ENCODE results near the gene RAPGEF5.

The RAPGEF5 gene

DNA sequence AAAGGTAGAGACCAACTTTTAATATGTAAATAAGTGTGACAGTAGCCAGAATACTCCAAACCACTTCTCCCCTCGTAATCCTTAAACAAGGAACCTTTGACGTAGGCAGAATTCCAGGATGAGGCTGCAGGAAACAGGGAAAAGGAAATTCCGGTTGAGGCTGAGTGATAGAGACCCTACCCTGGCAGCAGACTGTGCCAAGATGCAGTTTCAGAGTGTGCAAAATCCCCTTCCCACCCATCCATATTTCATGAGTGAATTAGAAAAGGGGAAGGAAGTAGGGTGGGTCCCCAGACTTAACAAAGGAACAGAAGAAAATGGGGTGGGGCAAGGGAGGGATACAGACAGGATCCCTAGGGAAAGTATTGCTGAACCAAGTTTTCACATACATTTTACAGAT lies 143.0 kb downstream of the RAPGEF5 start:
- no peak for DNase-seq

DNA sequence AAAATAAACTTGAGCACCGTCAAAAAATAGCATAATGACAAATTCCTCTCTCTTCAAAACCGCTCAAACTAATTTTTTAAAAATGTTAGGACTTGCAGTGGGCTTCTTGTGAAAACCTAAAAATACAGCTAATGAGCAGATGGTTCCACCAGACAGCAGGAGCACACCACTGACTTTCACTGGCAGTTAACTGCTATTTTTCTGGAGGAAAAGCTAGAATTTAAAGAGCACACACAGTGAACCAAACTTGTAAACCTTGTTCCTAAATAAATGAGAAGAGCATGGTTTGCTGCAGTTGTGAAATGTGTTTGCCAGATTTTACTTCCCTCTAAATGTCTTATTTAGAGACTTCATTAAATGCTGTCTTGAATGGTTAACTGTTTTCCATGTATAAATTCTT lies 143.9 kb downstream of the RAPGEF5 start:
- no peak for DNase-seq

DNA sequence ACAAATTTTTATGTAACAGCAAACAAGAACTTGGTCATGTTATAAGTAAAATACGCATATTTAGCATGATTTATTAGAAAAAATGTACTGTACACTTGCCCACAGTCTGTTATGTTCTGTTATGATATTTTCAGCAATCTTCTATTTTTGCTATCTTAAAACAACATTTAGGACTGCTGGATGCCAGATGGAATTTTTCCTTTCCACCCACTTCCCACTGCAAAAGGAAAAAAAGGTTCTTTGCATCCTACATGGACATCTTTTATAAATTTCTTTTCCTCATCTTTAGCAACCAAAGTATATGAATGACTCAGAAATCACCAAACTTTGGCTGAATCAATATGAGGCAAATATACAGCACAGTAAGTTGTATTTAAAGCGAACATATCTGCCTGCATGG lies 146.0 kb downstream of the RAPGEF5 start:
- DNase-seq, result no peak

DNA sequence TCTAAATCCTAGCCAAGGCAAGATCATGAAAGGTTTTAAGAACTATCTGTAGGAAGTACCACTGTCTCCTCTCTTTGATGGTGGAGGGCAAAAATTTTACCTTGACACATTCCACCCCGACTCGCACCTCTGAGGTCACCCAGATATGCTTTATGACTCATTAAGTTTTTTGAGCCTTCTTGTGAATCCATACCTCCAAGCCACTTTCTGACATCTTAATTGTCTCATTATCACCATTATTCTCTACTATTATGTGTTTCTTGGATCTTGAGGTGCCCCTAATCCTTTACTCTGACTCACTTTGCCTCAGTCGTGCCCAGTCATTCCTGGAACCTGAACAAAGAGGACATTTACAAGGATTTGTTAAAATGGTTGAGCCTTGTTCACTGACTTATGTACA lies 146.6 kb downstream of the RAPGEF5 start:
- DNase-seq, result no peak

DNA sequence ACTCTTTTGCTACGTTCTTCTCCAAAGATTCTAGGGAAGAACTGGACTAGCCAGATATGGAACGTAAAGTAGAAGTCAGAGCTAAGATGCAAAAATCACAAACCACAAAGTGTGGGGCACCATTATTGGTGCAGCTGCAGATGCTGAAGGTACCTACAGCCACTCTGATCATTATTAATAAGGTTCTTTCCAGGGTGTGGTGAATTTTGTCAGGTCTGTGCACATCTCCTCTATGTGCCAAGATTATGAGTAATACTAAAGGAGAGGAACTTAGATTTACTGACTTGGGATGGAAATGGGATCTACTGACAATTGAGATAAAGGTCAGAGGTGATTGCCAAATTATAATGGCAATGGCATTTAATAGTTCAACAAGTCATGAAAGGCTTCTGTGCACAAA lies 148.2 kb downstream of the RAPGEF5 start:
- DNase-seq, result no peak

DNA sequence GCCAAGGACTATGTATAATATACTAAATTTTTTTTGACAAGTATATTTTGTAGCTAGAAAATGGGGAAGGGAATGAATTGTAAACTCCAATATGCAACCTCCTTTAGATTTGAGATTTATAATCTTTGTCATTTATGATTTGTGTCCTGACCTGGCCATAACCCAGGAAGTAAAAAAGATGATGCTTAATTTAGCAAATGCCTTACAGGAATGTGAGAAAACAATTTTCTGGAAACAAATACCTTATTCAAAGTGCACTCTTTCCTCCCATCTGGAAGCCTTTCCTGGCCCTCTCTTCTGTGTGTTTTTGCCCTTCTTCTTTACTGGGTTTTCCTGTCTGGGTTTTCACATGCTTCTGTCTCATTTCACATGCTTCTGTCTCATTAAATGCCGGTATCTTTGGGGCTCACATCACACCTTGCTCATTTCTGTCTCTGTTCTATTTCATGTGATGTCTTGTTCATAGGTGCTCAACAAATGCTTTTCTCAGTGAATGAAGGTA lies 149.2 kb downstream of the RAPGEF5 start:
- DNase-seq, result no peak

DNA sequence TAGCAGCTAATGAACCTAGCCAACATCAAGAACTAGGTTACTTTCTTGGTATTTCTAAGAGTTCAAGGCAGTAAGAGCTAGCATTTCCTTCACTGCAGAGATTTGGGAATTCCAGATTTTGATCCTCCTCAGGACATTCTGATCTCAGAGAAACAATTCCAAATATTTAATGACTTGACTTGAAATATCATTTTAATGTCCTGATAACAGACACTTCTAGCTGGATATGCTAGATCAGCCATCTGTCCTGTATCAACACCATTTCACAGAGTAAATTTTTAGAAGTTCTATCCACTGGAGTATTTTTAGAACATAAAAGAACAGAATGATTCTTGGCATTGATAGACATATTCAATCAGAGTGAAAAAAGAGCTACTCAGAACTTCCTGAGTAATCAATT lies 151.3 kb downstream of the RAPGEF5 start:
- no peak for DNase-seq

DNA sequence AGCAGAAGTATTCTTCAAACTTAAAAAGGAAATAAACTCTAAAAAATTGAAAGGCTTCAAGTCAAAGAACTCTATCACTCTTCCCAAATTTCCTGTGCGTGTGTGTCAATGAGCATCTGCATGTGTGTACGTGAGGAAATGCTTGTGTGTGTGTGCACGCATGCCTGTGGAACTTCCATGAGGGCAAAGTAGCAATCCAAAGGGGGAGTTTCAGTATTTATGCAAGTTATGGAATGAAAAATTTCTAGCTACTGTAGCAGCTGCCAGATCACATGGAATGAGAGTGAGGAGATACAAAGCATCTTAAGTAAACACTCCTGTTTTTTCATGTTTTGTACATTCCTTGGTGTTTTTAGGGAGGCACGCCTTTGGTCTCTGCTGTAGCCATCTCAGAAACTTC lies 152.6 kb downstream of the RAPGEF5 start:
- no peak for DNase-seq

DNA sequence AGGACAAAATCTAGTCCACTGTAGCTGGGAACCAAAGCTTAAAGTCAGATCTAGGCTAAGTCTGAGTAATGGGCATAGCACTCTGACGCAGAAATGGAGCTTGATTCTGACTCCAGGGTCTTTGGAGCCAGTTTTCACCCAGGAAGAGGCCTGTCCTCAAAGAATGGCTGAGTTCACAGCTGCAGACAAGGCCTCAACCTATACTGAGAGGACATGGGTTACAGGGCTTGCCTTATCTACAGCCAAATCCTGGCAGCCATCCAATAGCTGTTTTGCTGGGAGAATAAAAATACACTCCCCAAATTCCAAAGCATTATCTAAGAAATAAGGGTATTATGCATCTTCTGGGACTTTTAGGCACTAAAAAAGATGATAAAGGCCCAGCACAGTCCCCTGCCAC lies 154.8 kb downstream of the RAPGEF5 start:
- no peak for DNase-seq

DNA sequence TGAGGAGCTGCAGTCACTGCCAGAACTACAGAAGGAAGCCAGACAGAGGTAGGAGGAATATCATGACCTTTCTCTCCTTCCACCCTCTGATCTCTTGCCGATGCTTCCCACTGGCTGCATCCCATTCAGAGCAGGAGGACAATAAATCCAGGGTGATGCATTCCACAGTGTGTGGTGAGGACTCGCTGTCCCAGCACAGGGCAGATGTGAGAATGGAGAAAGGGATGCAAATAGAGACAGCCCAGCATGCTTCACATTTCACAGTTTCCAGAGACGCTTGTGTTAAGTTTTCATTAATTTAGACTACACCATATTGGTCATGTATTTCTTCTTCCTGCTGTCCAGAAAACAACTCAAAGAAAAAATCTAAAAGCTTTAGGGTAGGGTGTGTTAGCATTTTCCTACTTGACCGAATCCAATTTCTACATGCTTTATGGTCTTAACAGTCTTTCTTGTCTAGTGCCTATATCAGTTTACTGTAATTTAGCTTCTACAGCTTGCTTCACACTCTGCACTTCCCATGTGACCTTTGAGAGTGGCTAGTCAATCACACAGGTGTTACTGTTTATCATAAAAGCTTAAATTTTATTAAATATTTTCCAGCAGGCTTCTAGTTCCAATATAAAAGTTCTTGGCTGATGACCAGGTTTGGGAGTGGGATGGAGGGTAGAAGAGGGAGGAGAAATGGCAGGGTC lies 155.6 kb downstream of the RAPGEF5 start:
- no peak for DNase-seq

DNA sequence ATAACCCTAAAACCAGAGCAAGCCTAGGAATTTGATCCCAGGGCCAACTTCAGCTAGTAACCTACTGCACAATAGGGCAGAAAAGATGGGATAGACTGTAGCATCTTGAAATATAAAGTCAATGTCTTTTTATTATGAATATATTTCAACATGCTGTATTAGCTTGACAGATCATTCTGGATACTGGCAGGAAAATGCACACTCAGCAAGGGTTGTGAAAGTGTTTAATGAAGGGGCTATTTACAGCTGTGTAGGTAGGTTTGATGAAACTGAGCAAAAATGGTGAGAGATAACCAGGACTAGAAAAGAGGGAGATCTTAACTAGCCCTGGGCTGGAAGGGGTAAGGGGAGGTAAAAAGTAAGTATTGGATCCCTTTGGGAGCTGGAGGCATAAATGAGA lies 156.2 kb downstream of the RAPGEF5 start:
- DNase-seq, result no peak

DNA sequence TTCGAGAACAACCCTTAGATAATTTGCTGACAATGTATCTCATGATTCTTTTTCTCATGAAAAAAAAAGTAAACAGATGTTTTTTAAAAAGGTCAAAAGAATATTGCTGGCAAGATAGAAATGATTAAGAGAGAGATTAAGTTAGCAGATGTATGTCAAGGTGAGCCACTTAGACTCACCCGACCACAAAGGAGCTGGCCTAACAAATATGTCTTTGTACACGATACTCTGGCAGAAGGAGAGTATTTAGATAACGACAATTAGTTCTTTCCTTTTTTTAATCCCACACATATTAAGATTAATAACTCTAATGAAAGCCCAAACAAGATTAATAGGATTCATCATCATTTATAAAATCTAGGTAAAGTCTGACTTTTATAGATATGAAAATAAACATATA lies 156.7 kb downstream of the RAPGEF5 start:
- no peak for DNase-seq

DNA sequence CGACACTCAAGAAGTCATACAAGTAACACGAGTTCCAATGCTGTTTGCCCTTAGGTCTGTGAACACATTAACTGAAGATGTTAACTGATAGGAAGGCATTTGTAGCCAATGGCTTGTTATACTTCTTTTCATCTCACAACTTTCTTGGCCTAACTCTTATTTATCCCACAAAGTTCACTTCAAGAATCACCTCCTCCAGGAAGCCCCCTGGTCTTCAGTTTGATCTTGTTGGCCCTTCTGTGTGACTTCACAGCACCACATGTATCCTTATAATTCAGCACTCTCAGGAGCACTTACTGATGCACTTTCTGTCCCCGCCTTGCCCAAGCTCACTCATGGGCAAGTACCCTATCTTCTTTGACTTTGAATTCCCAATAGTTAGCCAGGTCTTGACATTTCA lies 159.6 kb downstream of the RAPGEF5 start:
- DNase-seq, result no peak

DNA sequence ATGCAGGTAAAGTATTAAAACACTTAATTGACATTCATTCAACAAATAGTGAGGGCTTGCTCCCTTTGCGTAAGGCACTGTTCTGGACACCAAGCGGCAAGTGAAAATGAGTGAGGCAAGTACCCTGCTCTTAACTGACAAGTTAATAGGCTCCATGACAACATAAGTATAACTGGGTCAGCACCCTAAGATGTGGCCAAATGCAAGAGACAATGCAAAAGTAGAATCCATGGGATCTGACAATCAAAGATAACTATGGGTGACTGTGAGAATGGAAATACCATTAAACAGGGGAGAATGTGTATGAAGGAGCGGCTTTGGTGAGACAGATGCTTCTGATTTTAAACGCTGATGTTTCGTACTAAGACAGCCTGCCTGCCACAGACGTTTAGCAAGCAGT lies 160.5 kb downstream of the RAPGEF5 start:
- no peak for DNase-seq

DNA sequence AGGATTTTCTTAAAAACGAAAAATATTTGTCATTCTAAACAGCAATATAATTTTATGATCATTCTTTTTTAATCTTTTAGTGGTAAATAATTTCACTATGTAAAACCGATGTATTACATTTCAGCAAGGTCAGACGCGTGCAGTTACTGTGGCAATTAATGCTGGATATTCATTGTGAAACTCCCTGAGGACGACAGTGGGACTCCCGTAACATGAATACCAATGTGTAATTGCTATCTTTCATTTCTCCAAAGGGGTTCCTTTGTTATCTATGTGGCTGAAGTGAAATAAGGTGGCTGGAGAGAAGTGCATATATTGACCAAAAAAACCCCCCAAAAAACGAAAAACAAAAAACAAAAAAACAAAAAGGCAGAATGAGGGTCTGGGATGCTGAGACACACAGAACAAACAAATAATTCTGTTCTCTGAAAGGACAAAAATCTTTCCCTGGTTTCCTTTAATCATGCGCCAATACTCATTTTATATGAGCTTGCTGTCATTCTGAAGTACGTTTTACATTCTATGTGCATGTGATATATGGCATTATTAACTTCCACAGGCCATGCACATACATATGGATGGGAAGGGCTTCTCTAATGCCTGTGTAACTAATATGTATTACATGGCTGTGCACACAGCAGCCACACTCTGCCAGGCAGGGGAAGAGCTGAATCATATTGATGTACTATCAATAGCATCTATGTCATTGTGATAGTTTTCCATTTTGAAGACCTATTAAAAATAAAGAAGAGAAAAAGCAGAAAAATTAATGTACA lies 161.4 kb downstream of the RAPGEF5 start:
- DNase-seq, result no peak

DNA sequence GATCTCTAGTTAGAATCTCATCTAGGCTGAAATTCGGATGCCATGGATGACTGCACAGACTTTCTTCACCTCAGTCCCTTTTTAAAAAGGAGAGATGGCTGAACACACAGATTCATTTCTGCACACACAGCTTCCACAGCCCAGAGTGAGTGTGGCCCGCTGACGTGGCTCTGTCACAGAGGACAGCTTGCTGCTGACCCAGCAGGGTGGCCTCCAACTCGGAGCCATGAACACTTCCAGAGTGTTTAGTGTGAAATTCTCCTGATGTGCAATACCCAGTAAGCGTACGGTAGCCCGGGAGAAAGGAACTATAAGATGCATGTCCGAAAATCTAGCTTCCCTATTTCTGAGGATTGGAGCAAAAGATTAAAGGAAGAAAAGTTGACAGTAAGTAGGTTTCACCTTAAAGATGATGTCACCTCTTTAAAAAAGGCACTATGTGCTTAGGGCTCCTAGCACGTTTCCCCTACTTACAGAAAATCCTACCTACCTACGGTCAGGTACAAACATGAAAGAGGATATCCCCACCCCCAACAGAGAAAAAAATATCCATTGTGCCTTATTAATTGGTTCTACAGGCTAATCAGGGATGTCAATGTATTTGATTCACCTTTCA lies 162.2 kb downstream of the RAPGEF5 start:
- DNase-seq, result no peak

DNA sequence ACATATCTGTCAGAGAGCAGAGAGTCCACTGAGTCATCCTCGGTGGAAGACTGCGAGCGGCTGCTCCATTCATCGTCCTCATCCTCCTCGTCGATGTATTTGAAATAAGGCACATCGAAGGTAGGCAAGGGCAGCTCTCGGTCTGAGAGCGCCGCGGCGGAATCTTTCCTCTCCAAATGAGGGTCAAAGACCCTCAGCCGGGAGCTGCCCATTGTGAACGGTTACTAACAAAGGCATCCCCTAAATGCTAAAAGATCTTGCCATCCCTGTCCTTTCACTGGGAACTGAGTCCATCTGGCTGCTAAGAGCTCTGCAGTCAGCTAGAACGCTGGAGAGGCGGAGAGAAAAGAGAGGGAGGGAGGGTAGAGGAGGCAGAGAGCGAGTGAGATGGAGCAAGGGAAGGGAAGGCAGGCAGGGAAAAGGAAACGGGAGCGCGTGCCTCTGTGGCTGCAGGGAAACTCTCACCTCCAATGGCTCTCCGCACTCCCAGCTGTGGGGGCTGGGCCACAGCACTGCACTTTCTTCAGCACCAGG lies 163.4 kb downstream of the RAPGEF5 start:
- peak; percentile 57 for DNase-seq

DNA sequence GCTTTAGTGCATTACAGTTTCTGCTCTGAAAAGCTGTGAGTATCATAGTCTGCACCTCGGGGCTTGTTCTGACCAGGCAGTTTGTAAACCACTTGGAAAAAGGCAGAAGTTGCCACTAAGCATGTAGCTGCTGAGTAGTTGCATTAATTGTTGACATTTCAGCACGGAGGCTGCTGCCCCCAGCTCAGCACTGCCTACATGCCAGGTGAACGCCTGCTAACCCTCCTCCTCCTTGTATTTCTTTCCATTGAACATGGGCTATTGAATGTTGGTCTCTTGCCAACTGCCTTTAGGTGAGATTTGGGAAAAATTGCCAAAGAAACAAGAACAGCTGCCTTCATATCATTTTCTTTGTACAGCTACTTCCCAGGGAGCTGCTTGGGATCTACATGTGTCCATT lies 164.2 kb downstream of the RAPGEF5 start:
- DNase-seq, result no peak

DNA sequence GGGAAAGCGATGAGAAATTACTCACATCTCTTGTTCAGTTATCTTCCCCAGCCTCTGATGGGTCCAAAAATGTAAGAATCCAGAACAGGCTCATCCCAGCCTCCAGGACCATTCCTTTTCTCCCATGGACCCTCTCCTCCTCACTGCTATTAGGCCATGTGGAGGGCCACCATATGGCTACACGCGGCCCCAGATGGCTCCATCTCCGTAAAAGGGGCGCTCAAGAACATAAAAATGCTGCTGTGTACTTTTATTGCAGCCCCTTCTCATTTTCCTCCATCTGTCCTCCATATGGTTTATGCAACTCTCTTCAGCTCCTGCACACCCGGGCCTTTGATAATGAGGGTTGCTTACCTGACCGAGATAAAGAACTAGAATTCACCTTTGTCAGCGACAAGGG lies 166.2 kb downstream of the RAPGEF5 start:
- DNase-seq, result no peak

DNA sequence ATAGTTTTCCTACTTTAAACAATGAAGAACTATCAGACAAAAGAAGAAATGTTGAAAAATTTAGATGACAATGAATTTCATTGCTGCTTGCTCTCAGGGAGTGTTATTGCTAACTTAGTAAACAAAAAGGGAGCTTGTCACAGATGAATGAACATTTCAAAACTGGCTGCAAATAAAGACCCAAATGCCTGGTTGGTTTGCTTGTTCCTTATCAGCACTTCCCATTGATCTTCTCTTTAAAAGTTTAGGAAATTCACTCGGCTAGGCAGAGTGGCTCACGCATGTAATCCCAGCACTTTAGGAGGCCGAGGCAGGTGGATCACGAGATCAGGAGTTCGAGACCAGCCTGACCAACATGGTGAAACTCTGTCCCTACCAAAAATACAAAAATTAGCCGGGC lies 167.2 kb downstream of the RAPGEF5 start:
- DNase-seq, result no peak

DNA sequence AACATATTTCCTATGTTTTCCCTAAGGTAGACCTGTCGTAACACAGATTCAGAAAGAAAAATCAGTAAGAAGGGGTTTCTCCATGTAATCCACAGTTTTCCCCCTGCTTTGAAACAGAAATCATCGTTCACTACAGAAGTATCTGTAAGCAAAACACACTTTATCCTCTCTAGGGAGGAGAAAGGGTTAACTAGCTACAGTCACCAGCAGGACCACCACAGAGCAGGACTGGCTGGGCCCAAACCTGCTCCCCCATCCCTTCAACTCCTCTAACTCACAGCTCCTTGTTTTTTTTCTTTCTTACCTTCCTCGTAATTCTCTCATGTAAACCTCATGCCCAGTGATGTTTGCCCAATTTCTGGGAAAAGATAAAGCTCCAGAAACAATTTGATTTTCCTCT lies 167.7 kb downstream of the RAPGEF5 start:
- no peak for DNase-seq

DNA sequence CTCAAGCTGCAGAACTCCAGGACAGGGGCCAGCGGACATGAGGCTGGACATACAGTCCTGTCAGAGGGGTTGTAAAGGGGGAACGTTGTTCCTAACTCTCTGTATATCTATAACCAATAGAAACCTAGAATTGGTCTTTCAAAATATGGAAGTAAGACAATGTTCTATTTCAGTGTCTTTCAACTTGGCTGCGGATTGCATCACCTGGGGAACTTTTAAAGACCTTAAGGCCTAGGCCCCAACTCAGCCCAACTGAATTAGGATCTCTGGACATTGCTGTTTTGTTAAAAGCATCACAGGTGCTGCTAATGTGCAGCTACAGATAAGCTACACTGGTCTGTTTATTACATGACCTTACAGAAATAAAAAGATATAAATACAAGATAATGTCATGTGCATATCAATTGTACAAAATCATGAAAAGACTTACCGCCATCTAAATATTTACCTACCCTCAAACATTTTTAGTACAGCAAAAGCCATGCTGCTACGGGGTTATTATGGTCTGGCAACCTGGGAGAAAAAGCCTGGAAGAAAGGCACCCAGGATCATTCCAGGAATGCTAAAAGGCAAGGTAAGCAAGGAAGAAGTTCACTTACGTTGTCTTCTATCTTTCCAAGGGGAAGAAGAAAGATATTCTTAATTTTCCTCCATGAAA lies 169.1 kb downstream of the RAPGEF5 start:
- no peak for DNase-seq

DNA sequence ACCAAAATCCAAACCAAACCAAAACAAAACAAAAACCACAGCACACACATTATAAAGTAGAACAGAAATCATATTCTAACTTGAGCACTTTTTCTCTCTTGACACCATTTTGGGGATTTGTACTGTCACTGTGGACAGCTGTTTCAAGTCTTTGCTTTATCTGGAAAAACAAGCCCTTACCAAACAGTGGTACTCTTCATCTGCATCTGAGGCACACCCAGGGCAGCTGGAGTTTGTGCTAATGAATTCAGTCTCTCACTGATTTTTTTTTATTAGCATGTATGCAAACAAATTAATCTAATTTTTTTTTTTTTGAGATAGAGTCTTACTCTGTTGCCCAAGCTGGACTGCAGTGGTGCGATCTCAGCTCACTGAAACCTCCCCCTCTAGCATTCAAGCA lies 171.4 kb downstream of the RAPGEF5 start:
- no peak for DNase-seq
